Activated CD4-positive, alpha-beta T cell treated with anti-CD3 and anti-CD28 coated beads, Interleukin-2, amount 10 ng/mL, durations not matched to agents 7 days and 5 days (primary cell): ENCODE measurements around the gene VPS33A. TPM values are rescaled to one million over a fixed set of nuclear protein-coding genes. Genes with fewer than 3 reads are reported as not detected.
A peak's percentile ranks its signal among the peaks of the same experiment; 100 is the strongest.

Source experiments
- CTCF ChIA-PET: fragments of 350-600 bp; sonication (Branson Sonifier 250); formaldehyde crosslinking; loops from one replicate; lab custom pipeline; 2021; ENCODE audit warnings: antibody characterized with exemption; lab: Charles Lee
- POLR2A ChIA-PET: fragments of 350-600 bp; sonication (Branson Sonifier 250); formaldehyde crosslinking; loops from one replicate; lab custom pipeline; 2021; ENCODE audit warnings: antibody characterized with exemption; lab: Charles Lee
- DNase-seq: peaks from one replicate; pipeline ENCODE4 v3.0.0-alpha.2; 2020
- H3K27ac Mint-ChIP-seq: one replicate; pipeline ENCODE4 v1.8.0; 2021; ENCODE audit warnings: mild to moderate bottlenecking, moderate library complexity, mixed read lengths
- H3K27me3 Mint-ChIP-seq: one replicate; pipeline ENCODE4 v1.8.0; 2021; ENCODE audit warnings: mixed read lengths
- H3K36me3 Mint-ChIP-seq: one replicate; pipeline ENCODE4 v1.8.0; 2021; ENCODE audit warnings: low read depth, mixed read lengths
- H3K4me1 Mint-ChIP-seq: one replicate; pipeline ENCODE4 v1.8.0; 2021; ENCODE audit warnings: mixed read lengths
- H3K4me3 Mint-ChIP-seq: one replicate; pipeline ENCODE4 v1.8.0; 2021; ENCODE audit warnings: mild to moderate bottlenecking, moderate library complexity, mixed read lengths
- H3K9me3 Mint-ChIP-seq: one replicate; pipeline ENCODE4 v1.8.0; 2021; ENCODE audit warnings: mixed read lengths
- total RNA-seq, 2 experiments: library from RNA; stranded (reverse); gene quantifications; one replicate each; pipeline ENCODE4 v1.2.3, GENCODE V29; 2021

VPS33A gene
- total RNA-seq, 2 experiments from 2014 or later = 29.7 to 33.1 TPM

DNA sequence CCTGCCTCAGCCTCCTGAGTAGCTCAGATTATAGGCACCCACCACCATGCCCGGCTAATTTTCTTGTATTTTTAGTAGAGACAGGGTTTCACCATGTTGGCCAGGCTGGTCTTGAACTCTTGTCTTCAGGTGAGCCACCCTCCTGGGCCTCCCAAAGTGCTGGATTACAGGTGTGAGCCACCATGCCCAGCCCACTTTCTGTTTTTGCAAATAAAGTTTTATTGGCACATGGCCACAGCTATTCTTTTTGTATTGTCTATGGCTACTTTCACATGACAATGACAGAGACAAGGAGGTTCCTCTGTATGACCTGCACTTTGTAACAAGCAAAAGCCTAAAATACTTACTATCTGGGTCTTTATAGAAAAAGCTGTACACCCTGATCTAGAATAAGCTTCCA is 20.7 kb downstream of the VPS33A start:
- no peak for DNase-seq
- Mint-ChIP-seq H3K27me3 (no peaks in the 10 kb centered on the region), H3K4me1 (peaks cover 25% of the 10 kb centered on the region), H3K36me3 (peaks cover 24% of the 10 kb centered on the region), H3K9me3 (no peaks in the 10 kb centered on the region), H3K4me3 (peak overlapping the region; percentile 43), H3K27ac (peak overlapping the region; percentile 89)
- ChIA-PET CTCF (interaction anchor here (0.7 to 2.8 kb wide), 11 partner anchors 8 to 276 kb away, joined by 3 to 10 read pairs (median 5); partner anchors contain the start of gene DIABLO), POLR2A (no interaction called here)

DNA sequence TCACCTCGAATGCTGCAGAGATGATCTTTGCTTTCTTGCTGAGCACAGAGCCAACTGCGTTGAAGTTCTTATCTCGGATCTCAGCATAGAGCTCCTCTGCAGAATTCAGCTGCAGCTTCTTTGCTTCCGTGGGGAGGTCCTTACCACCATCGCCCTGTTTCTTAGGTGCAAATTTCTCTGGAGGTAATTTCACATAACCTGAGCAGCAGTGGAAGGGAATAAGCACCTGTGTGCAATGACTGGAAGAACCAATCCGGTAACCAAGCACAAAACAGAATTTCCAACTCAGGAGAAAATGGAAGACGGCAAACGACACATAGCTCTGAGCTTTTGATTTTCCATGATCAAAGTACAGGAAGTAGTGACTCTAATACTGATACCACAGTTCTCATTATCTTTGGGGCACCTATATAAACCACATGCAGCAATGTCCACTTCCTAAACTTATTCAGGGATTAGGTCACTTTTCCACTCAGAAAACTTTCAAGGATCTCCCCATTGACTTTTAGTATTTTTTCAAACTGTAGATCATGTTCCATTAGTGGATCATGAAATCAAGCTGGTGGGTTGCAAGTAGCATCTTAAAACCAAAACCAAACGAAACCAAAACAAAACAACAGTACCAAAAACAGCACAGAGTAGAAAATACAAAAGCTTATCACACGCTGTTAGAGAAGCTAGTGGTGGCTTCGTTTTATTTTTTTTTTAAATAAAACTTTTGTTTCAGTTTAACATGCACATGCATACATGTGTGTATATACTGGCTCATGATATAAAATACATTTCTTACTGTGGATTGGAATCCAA is 21.5 kb downstream of the VPS33A start:
- CTCF ChIA-PET = interaction anchor here (0.5 to 2.8 kb wide), 13 partner anchors 9 to 174 kb away, joined by 3 to 10 read pairs (median 4); partner anchors contain the start of gene DIABLO
- peak; percentile 21 for DNase-seq
- H3K4me1 Mint-ChIP-seq = peaks cover 25% of the 10 kb centered on the region

GRCh38 chr12:122243965-122244364 is 22.3 kb downstream of the VPS33A start:
- POLR2A ChIA-PET = no interaction called here
- CTCF ChIA-PET = interaction anchor here (0.6 to 2.8 kb wide), 6 partner anchors 9 to 461 kb away, joined by 3 to 10 read pairs (median 5); partner anchors contain the start of gene DIABLO
- Mint-ChIP-seq H3K27me3 (no peaks in the 10 kb centered on the region), H3K27ac (peak overlapping the region; percentile 89), H3K4me3 (peak overlapping the region; percentile 66), H3K4me1 (peaks cover 25% of the 10 kb centered on the region), H3K36me3 (peaks cover 24% of the 10 kb centered on the region), H3K9me3 (no peaks in the 10 kb centered on the region)
- DNase-seq = no peak

More for the DNA sequence above, 21.5 kb downstream of the VPS33A start:
- Mint-ChIP-seq H3K27me3 (no peaks in the 10 kb centered on the region), H3K27ac (peak overlapping the region; percentile 89), H3K36me3 (peaks cover 29% of the 10 kb centered on the region), H3K4me3 (peak overlapping the region; percentile 66), H3K9me3 (no peaks in the 10 kb centered on the region)
- POLR2A ChIA-PET = interaction anchor here (0.6 kb wide), 1 partner anchor 474 kb away, joined by 3 read pairs; no protein-coding TSS in a partner anchor

DNA sequence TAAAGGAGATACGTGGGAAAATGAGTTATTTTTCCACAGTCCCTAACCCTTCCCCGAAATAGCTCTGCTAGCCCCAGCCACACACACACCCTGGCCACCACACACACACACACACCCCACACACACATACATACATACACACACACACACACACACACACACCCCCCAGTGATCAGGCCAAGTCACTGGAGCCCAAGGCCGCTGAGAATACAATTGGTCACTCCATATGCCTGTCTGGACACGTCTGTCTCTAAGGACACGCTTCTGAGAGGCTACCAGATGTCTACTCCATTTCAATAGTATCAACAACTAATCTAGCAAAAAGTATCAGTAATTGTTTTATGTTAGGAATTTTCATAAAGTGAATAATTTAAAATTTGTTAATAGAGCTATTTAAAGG is 27.4 kb downstream of the VPS33A start:
- Mint-ChIP-seq H3K4me3 (no peak overlapping the region), H3K27ac (no peak overlapping the region), H3K9me3 (no peaks in the 10 kb centered on the region), H3K36me3 (peaks cover 31% of the 10 kb centered on the region), H3K27me3 (no peaks in the 10 kb centered on the region), H3K4me1 (peaks cover 5% of the 10 kb centered on the region)
- DNase-seq = no peak
- ChIA-PET CTCF (interaction anchor here (0.6 to 2.8 kb wide), 4 partner anchors 13 to 1560 kb away, joined by 3 to 12 read pairs (median 4); partner anchors contain the start of gene DIABLO), POLR2A (no interaction called here)

DNA sequence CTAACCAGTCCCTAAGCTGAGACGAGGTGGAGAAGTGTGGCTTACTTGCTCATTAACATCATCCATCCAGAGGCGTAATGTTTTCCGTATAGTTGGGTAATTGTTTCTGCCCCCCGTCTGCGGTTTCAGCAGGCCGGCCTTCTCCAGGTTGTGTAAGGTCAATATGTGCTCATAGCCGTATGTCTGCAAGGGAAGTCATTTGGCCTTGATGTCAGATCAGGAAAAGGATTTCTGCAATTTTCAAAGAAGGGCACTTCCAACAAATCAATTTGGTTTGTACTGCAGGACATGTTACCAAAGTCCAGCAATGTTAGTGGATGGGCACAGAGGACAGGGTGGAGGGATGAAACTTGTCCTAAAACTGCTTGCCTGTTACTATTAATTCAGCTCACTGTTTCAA is 30.6 kb downstream of the VPS33A start:
- ChIA-PET CTCF (interaction anchor here (0.7 to 1.1 kb wide), 2 partner anchors 22 to 229 kb away, joined by 3 to 5 read pairs; no protein-coding TSS in a partner anchor), POLR2A (no interaction called here)
- Mint-ChIP-seq H3K9me3 (no peaks in the 10 kb centered on the region), H3K36me3 (peaks cover 35% of the 10 kb centered on the region), H3K27ac (no peak overlapping the region), H3K4me3 (no peak overlapping the region), H3K27me3 (no peaks in the 10 kb centered on the region), H3K4me1 (peaks cover 2% of the 10 kb centered on the region)
- no peak for DNase-seq

- POLR2A ChIA-PET = no interaction called here
- DNase-seq = no peak
- Mint-ChIP-seq H3K27ac (no peak overlapping the region), H3K36me3 (peaks cover 22% of the 10 kb centered on the region), H3K4me3 (no peak overlapping the region), H3K4me1 (peaks cover 9% of the 10 kb centered on the region), H3K9me3 (no peaks in the 10 kb centered on the region), H3K27me3 (no peaks in the 10 kb centered on the region)
- CTCF ChIA-PET = interaction anchor here (0.6 to 2.1 kb wide), 3 partner anchors 12 to 259 kb away, joined by 3 to 10 read pairs (median 4); no protein-coding TSS in a partner anchor
These were observed 33.6 kb downstream of the VPS33A start for GRCh38 chr12:122232691-122233090.

- Mint-ChIP-seq H3K27ac (no peak overlapping the region), H3K36me3 (peaks cover 18% of the 10 kb centered on the region), H3K9me3 (no peaks in the 10 kb centered on the region), H3K27me3 (no peaks in the 10 kb centered on the region), H3K4me1 (peaks cover 20% of the 10 kb centered on the region), H3K4me3 (no peak overlapping the region)
- DNase-seq = no peak
- ChIA-PET CTCF (interaction anchor here (2.1 kb wide), 1 partner anchor 14 kb away, joined by 10 read pairs; no protein-coding TSS in a partner anchor), POLR2A (interaction anchor here (0.6 kb wide), 1 partner anchor 295 kb away, joined by 3 read pairs; no protein-coding TSS in a partner anchor)
These were observed 35.5 kb downstream of the VPS33A start for GRCh38 chr12:122230798-122231197.

DNA sequence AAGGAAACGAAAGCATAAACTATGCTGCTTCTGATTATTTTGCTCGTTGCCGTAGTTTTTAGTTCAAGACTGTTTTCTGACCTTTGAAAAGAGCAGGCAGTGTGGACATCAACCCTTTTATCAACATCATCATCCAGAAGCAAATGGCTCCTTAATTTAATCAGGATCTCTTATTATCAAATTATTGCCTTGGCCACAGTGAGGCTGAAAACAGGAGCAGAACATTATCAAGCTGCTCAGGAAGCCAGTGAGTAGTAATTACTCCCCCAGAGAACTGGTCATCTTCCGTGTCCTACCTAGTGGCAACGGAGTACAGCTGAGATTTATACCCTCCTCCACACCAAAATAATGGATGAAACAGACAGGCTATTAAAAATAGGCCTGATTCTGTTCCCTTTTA is 38.2 kb downstream of the VPS33A start:
- CTCF ChIA-PET = interaction anchor here (1.0 to 1.4 kb wide), 4 partner anchors 11 to 77 kb away, joined by 3 to 6 read pairs (median 3); no protein-coding TSS in a partner anchor
- H3K9me3 Mint-ChIP-seq = no peaks in the 10 kb centered on the region

GRCh38 chr12:122227341-122227740 is 39.0 kb downstream of the VPS33A start:
- ChIA-PET POLR2A (no interaction called here), CTCF (interaction anchor here (0.7 to 2.8 kb wide), 8 partner anchors 10 to 78 kb away, joined by 3 to 12 read pairs (median 3); no protein-coding TSS in a partner anchor)
- peak overlapping the region; percentile 72 for H3K4me3 Mint-ChIP-seq
- peak overlapping the region; percentile 37 for H3K27ac Mint-ChIP-seq
- H3K9me3 Mint-ChIP-seq = no peaks in the 10 kb centered on the region
- no peaks in the 10 kb centered on the region for H3K27me3 Mint-ChIP-seq
- DNase-seq = peak; percentile 30
- peaks cover 40% of the 10 kb centered on the region for H3K4me1 Mint-ChIP-seq
- peaks cover 27% of the 10 kb centered on the region for H3K36me3 Mint-ChIP-seq

More for the DNA sequence above, 38.2 kb downstream of the VPS33A start:
- H3K4me3 Mint-ChIP-seq = peak overlapping the region; percentile 23
- H3K27me3 Mint-ChIP-seq = no peaks in the 10 kb centered on the region
- peaks cover 37% of the 10 kb centered on the region for H3K4me1 Mint-ChIP-seq
- POLR2A ChIA-PET = no interaction called here
- peak overlapping the region; percentile 37 for H3K27ac Mint-ChIP-seq
- H3K36me3 Mint-ChIP-seq = peaks cover 22% of the 10 kb centered on the region
- DNase-seq = no peak

DNA sequence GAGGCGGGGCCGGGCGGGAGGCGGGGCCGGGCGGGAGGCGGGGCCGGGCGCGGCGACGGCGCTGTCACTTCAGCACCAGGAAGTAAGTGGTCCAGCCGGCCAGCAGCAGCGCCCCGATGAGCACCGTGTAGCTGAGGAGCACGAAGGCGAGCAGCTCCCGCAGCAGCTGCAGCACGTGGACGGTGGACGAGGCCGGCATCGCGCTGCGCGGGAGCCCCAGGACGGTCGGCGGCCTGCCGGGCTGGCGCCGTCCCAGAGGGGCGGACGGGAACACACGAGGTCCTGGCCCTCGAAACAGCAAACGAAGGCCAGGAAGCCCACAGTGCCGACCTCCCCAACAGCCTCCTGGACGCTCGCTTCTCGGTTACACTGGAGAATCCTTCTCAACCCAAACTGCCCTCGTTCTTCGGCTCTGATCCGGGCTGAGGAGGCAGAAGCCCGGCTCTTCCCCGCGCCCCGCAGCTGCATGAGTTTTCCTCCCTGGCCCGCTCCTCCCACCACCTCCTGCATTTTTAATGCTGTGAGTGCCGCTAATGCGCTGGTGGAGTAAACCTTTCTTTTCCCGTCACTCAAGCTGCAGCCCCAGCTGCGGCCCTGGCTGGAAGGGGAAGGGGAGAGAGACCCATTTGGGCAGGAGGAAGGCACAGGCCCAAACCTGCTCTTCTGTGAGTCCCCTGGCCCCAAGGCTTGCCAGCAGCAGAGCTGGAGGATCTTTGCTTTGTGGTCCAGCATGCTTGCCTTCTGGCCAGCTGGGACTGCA is 39.7 kb downstream of the VPS33A start:
- ChIA-PET POLR2A (interaction anchor here (1.0 kb wide), 1 partner anchor 274 kb away, joined by 4 read pairs; the partner anchor contains the start of gene ZCCHC8), CTCF (interaction anchor here (0.7 to 2.8 kb wide), 11 partner anchors 9 to 172 kb away, joined by 3 to 12 read pairs (median 4); no protein-coding TSS in a partner anchor)
- H3K36me3 Mint-ChIP-seq = peaks cover 26% of the 10 kb centered on the region
- peak overlapping the region; percentile 92 for H3K4me3 Mint-ChIP-seq
- H3K9me3 Mint-ChIP-seq = no peaks in the 10 kb centered on the region
- H3K27ac Mint-ChIP-seq = no peak overlapping the region
- no peaks in the 10 kb centered on the region for H3K27me3 Mint-ChIP-seq
- peaks cover 40% of the 10 kb centered on the region for H3K4me1 Mint-ChIP-seq
- DNase-seq = no peak

GRCh38 chr12:122225683-122226365 is 40.5 kb downstream of the VPS33A start, which contains the start of gene DIABLO:
Gene DIABLO (minus strand): TSS chr12:122226052. CDS start chr12:122226014, 38 bp downstream.
- Mint-ChIP-seq H3K27me3 (no peaks in the 10 kb centered on the region), H3K9me3 (no peaks in the 10 kb centered on the region), H3K36me3 (peaks cover 24% of the 10 kb centered on the region), H3K4me3 (peak within 1 kb of the TSS; percentile 92), H3K4me1 (peaks cover 41% of the 10 kb centered on the region), H3K27ac (peak within 1 kb of the TSS; percentile 96)
- ChIA-PET CTCF (interaction anchor here (0.6 to 2.8 kb wide), 9 partner anchors 8 to 1924 kb away, joined by 3 to 12 read pairs (median 4); no protein-coding TSS in a partner anchor), POLR2A (interaction anchor here (0.7 to 1.0 kb wide), 3 partner anchors 43 to 275 kb away, joined by 3 to 5 read pairs (median 4); partner anchors contain the start of gene ZCCHC8)
- DNase-seq = peak; percentile 100
